C4-2B (cell line): ENCODE data around the gene TTC4.

Source experiments
- H3K27ac ChIP-seq: fragments of 450-650 bp; 2 replicates; pipeline ENCODE4 v1.5.1; 2017
- CTCF ChIP-seq: fragments of 450-650 bp; conservative IDR thresholded peaks from 2 replicates; pipeline ENCODE4 v1.5.1; 2017; ENCODE audit warnings: mild to moderate bottlenecking
- ZFX ChIP-seq: fragments of 450-650 bp; IDR thresholded peaks from 2 replicates; pipeline ENCODE4 v1.6.1; 2017

TTC4 gene

GRCh38 chr1:54782588-54782987 lies 66.9 kb downstream of the TTC4 start:
- no peak for TF ChIP-seq ZFX
- TF ChIP-seq CTCF = no peak

GRCh38 chr1:54784066-54784465 lies 68.4 kb downstream of the TTC4 start:
- H3K27ac ChIP-seq = no peak overlapping the region
- TF ChIP-seq ZFX = no peak
- TF ChIP-seq CTCF = no peak

More at GRCh38 chr1:54782588-54782987, 66.9 kb downstream of the TTC4 start:
- no peak overlapping the region for H3K27ac ChIP-seq

GRCh38 chr1:54786778-54787177 lies 71.1 kb downstream of the TTC4 start:
- no peak for TF ChIP-seq ZFX
- TF ChIP-seq CTCF = no peak
- H3K27ac ChIP-seq = no peak overlapping the region

- TF ChIP-seq CTCF (no peak), ZFX (no peak)
- H3K27ac ChIP-seq = no peak overlapping the region
Measured at GRCh38 chr1:54787604-54788003, 71.9 kb downstream of the TTC4 start.

GRCh38 chr1:54788459-54788858 lies 72.8 kb downstream of the TTC4 start:
- H3K27ac ChIP-seq = no peak overlapping the region

GRCh38 chr1:54791880-54792522 lies 76.3 kb downstream of the TTC4 start:
- no peak overlapping the region for H3K27ac ChIP-seq
- peak; percentile 89 for TF ChIP-seq CTCF
- no peak for TF ChIP-seq ZFX

More at GRCh38 chr1:54788459-54788858, 72.8 kb downstream of the TTC4 start:
- no peak for TF ChIP-seq ZFX
- no peak for TF ChIP-seq CTCF
